ENCODE data around the gene PPP4R3A. TPM values are rescaled to one million over a fixed set of nuclear protein-coding genes. Genes with fewer than 3 reads are reported as not detected.

Gene PPP4R3A
- total and polyA plus RNA-seq, 2 of the 4 experiments (the other 2 are of a cell fraction) = 28.2 to 28.9 TPM

DNA sequence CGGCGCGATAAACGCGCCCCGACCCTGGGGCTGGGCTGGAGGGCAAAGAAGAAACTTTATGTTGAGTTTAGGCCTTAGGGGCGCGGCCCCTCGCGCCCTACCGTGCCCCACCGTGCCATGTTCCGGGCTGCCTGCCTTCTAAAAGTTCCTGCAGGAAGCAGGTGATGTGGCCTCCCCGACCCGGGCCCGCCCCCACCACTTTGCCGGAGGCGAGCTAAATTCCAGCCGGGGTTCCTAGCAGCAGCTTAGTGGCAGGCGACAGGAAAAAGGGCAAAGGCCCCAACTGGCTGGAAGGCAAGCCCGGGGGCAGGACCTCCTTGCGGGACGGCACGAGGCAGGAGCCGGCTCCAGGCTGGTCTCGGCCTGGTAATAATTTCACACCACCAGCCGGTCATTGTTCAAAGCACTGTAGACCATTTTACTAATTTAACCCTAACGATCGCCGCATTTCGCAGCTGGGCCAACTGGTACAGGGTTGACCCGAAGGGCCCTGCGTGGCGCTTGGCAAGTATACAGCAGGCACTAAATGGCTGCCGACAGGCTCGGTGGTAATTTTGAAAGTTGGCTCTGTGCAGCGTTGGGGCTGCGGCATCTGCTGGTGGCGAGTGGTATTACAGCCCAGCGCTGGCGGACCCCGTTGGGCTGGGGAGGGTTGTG is 91.6 kb downstream of the PPP4R3A start:
- ChIA-PET CTCF (interaction anchor here (0.6 to 2.5 kb wide), 3 partner anchors 32 to 95 kb away, joined by 4 to 9 read pairs (median 7); no protein-coding TSS in a partner anchor), POLR2A (ENCODE audit: unreplicated experiment) (no interaction called here)
- DNase-seq = peak; percentile 17
- Histone ChIP-seq H3K4me3 (ENCODE audit: insufficient read depth, low read depth, low read length) (peak overlapping the region; percentile 44), H3K56ac (ENCODE audit: extremely low read depth, insufficient read depth, low read length) (no peak overlapping the region), H3K27me3 (ENCODE audit: control insufficient read depth, insufficient read depth, low read length) (peaks cover 38% of the 10 kb centered on the region), H3K9ac (ENCODE audit: low read depth, low read length) (no peak overlapping the region), H4K8ac (ENCODE audit: low read depth in 2 of 2, low read length in 2 of 2) (no peak overlapping the region), H3K23ac (ENCODE audit: low read depth, low read length) (no peak overlapping the region), H4K91ac (ENCODE audit: insufficient read depth, low read depth, low read length) (no peak overlapping the region), H4K20me1 (ENCODE audit: insufficient read depth, low read length) (no peaks in the 10 kb centered on the region), H2AFZ (replicated peaks; ENCODE audit: low read length, poor library complexity) (peak overlapping the region; percentile 77), H3K4me2 (ENCODE audit: low read depth, low read length) (peak overlapping the region; percentile 94), H3K9me1 (ENCODE audit: insufficient read depth, low read length) (no peaks in the 10 kb centered on the region), H2AK5ac (ENCODE audit: low read depth, low read length) (no peak overlapping the region), H2BK5ac (ENCODE audit: low read depth, low read length, poor library complexity, severe bottlenecking) (no peak overlapping the region), H2BK15ac (ENCODE audit: low read depth, low read length) (no peak overlapping the region), H3K79me1 (ENCODE audit: low read depth in 1 of 2, low read length in 2 of 2) (no peaks in the 10 kb centered on the region), H2AK9ac (replicated peaks; ENCODE audit: low read depth, low read length, poor library complexity) (peak overlapping the region; percentile 37), H3K18ac (ENCODE audit: low read depth, low read length) (no peak overlapping the region), H2BK120ac (ENCODE audit: low read depth, low read length) (no peak overlapping the region), H3K14ac (replicated peaks; ENCODE audit: low read depth, low read length) (no peak overlapping the region), H4K5ac (ENCODE audit: low read depth, low read length) (no peak overlapping the region), H2BK20ac (ENCODE audit: low read depth, low read length) (no peak overlapping the region), H3K36me3 (ENCODE audit: control insufficient read depth, insufficient read depth, low read length) (no peaks in the 10 kb centered on the region), H3K4ac (ENCODE audit: low read depth, low read length) (no peak overlapping the region), H3K27ac (ENCODE audit: insufficient read depth, low read length) (no peak overlapping the region), H3K4me1 (ENCODE audit: control insufficient read depth, insufficient read depth, low read length) (no peaks in the 10 kb centered on the region), H3K9me3 (ENCODE audit: control insufficient read depth, insufficient read depth, low read length) (no peaks in the 10 kb centered on the region)
- intact Hi-C loops (cut with micrococcal nuclease) = loop anchor here (1.0 kb wide), 1 partner anchor 95 kb away; no protein-coding TSS in a partner anchor
- TF ChIP-seq SMC3 (IDR thresholded peaks at IDR 0.05; ENCODE audit: low read depth, low read length) (peak; percentile 59), NFE2L2 (IDR thresholded peaks at IDR 0.05; ENCODE audit: low read depth, low read length) (no peak), BHLHE40 (IDR thresholded peaks at IDR 0.05; ENCODE audit: low read depth, low read length) (no peak), RAD21 (IDR thresholded peaks at IDR 0.05; ENCODE audit: low read length) (peak; percentile 67), FOS (IDR thresholded peaks at IDR 0.05; ENCODE audit: low read depth, low read length) (no peak), RCOR1 (IDR thresholded peaks at IDR 0.05; ENCODE audit: insufficient replicate concordance, low read length) (no peak), CHD1 (IDR thresholded peaks at IDR 0.05; ENCODE audit: low read depth, low read length) (no peak), POLR2A (IDR thresholded peaks at IDR 0.05; ENCODE audit: low read depth, low read length) (no peak), MAFK (IDR thresholded peaks at IDR 0.05; ENCODE audit: low read depth, low read length) (no peak), CEBPB (IDR thresholded peaks at IDR 0.05; ENCODE audit: low read depth, low read length) (no peak), MAZ (IDR thresholded peaks at IDR 0.05; ENCODE audit: borderline replicate concordance, low read depth, low read length) (no peak), RFX5 (IDR thresholded peaks at IDR 0.05; ENCODE audit: low read depth, low read length) (no peak), MXI1 (IDR thresholded peaks at IDR 0.05; ENCODE audit: borderline replicate concordance, low read depth, low read length) (no peak)
- TF ChIP-seq, protein P1, sequence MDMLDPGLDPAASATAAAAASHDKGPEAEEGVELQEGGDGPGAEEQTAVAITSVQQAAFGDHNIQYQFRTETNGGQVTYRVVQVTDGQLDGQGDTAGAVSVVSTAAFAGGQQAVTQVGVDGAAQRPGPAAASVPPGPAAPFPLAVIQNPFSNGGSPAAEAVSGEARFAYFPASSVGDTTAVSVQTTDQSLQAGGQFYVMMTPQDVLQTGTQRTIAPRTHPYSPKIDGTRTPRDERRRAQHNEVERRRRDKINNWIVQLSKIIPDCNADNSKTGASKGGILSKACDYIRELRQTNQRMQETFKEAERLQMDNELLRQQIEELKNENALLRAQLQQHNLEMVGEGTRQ (IDR thresholded peaks at IDR 0.05; ENCODE audit: low read depth, low read length) = no peak
- TF ChIP-seq, protein P2, sequence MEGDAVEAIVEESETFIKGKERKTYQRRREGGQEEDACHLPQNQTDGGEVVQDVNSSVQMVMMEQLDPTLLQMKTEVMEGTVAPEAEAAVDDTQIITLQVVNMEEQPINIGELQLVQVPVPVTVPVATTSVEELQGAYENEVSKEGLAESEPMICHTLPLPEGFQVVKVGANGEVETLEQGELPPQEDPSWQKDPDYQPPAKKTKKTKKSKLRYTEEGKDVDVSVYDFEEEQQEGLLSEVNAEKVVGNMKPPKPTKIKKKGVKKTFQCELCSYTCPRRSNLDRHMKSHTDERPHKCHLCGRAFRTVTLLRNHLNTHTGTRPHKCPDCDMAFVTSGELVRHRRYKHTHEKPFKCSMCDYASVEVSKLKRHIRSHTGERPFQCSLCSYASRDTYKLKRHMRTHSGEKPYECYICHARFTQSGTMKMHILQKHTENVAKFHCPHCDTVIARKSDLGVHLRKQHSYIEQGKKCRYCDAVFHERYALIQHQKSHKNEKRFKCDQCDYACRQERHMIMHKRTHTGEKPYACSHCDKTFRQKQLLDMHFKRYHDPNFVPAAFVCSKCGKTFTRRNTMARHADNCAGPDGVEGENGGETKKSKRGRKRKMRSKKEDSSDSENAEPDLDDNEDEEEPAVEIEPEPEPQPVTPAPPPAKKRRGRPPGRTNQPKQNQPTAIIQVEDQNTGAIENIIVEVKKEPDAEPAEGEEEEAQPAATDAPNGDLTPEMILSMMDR (conservative IDR thresholded peaks at IDR 0.05; ENCODE audit: low read depth, low read length) = peak; percentile 77
- TF ChIP-seq, protein P3, sequence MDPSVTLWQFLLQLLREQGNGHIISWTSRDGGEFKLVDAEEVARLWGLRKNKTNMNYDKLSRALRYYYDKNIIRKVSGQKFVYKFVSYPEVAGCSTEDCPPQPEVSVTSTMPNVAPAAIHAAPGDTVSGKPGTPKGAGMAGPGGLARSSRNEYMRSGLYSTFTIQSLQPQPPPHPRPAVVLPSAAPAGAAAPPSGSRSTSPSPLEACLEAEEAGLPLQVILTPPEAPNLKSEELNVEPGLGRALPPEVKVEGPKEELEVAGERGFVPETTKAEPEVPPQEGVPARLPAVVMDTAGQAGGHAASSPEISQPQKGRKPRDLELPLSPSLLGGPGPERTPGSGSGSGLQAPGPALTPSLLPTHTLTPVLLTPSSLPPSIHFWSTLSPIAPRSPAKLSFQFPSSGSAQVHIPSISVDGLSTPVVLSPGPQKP (IDR thresholded peaks at IDR 0.05; ENCODE audit: borderline replicate concordance, low read depth, low read length) = no peak
- dilution Hi-C loops (cut with HindIII; ENCODE audit: low sequenced_read_pairs, unreplicated experiment) = no loop called here
- ATAC-seq (ENCODE audit: low read depth) = peak; percentile 90
- BruUV-seq (replicated peaks) = no TSS peak
- 5% methylated on average over 27 of the region's 42 CpGs; no CpG with 5 or more reads in 1 of the 2 experiments for WGBS, 2 experiments (ENCODE audit: extremely low coverage in 2 of 2, insufficient read length in 1 of 2)
- in situ Hi-C loops (cut with MboI; ENCODE audit: low sequenced_read_pairs) = no loop called here

Data from IMR-90 (cell line).